Neural crest cell (in vitro differentiated cells): ENCODE results near the gene SMAGP. TPM values are rescaled to one million over a fixed set of nuclear protein-coding genes. Genes with fewer than 3 reads are reported as not detected.

Source experiments
- DNase-seq: peaks from one replicate; pipeline ENCODE4 v3.0.0; 2021; ENCODE audit warnings: low read depth, mixed read lengths, low spot score
- H3K27ac Mint-ChIP-seq: one replicate; pipeline ENCODE4 v1.8.0; 2021; ENCODE audit warnings: mild to moderate bottlenecking, mixed read lengths; ENCODE audit not compliant: unreplicated experiment
- H3K27me3 Mint-ChIP-seq: 2 replicates; pipeline ENCODE4 v1.8.0; 2021; ENCODE audit warnings: low read depth, mild to moderate bottlenecking, mixed read lengths
- H3K36me3 Mint-ChIP-seq: 2 replicates; pipeline ENCODE4 v1.8.0; 2021; ENCODE audit warnings: low read depth, mild to moderate bottlenecking, mixed read lengths
- H3K4me1 Mint-ChIP-seq: 2 replicates; pipeline ENCODE4 v1.8.0; 2021; ENCODE audit warnings: mixed read lengths
- H3K4me3 Mint-ChIP-seq: one replicate; pipeline ENCODE4 v1.8.0; 2021; ENCODE audit warnings: mild to moderate bottlenecking, mixed read lengths
- H3K9me3 Mint-ChIP-seq: 2 replicates; pipeline ENCODE4 v1.8.0; 2021; ENCODE audit warnings: mixed read lengths
- total RNA-seq: library from RNA; stranded (reverse); gene quantifications from 2 replicates; pipeline ENCODE4 v1.2.1, GENCODE V29; 2021
- TF ChIP-seq, protein P1 (sequence below): fragments of 200-600 bp; sonication (generic); conservative IDR thresholded peaks from 2 replicates; pipeline ENCODE4 v1.5.0; 2021; ENCODE audit warnings: antibody characterized with exemption, mild to moderate bottlenecking

The SMAGP gene
- total RNA-seq, 1 donor from 2014 or later, result 1.6 TPM

DNA sequence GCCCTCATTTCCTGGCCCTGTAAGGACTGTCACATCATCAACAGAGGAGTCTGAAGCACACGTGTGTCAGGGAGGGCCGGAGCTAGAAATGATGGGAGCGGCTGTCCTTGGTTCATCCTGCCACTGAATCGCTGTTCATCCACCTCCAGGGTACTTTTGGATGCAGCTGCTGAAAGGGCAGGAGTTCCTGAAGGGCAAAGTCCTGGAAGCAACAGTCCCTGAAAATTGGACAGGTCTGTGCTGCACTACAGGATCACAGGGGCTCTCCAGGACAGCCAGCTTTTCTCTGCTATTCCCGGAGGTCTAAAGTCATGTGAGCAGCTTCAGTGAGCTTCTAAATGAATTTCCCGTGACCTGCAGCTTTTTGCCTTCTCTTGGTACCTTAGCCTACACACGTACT is 70.1 kb downstream of the SMAGP start:
- no peak overlapping the region for H3K27ac Mint-ChIP-seq
- H3K4me1 Mint-ChIP-seq, result no peaks in the 10 kb centered on the region
- TF ChIP-seq, protein P1, sequence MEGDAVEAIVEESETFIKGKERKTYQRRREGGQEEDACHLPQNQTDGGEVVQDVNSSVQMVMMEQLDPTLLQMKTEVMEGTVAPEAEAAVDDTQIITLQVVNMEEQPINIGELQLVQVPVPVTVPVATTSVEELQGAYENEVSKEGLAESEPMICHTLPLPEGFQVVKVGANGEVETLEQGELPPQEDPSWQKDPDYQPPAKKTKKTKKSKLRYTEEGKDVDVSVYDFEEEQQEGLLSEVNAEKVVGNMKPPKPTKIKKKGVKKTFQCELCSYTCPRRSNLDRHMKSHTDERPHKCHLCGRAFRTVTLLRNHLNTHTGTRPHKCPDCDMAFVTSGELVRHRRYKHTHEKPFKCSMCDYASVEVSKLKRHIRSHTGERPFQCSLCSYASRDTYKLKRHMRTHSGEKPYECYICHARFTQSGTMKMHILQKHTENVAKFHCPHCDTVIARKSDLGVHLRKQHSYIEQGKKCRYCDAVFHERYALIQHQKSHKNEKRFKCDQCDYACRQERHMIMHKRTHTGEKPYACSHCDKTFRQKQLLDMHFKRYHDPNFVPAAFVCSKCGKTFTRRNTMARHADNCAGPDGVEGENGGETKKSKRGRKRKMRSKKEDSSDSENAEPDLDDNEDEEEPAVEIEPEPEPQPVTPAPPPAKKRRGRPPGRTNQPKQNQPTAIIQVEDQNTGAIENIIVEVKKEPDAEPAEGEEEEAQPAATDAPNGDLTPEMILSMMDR, result no peak
- no peak for DNase-seq
- H3K9me3 Mint-ChIP-seq, result no peaks in the 10 kb centered on the region
- no peaks in the 10 kb centered on the region for H3K36me3 Mint-ChIP-seq
- H3K4me3 Mint-ChIP-seq, result no peak overlapping the region
- H3K27me3 Mint-ChIP-seq, result no peaks in the 10 kb centered on the region

- no peaks in the 10 kb centered on the region for H3K27me3 Mint-ChIP-seq
- H3K4me3 Mint-ChIP-seq, result no peak overlapping the region
- no peaks in the 10 kb centered on the region for H3K4me1 Mint-ChIP-seq
- TF ChIP-seq, protein P1, result no peak
- H3K9me3 Mint-ChIP-seq, result no peaks in the 10 kb centered on the region
- no peaks in the 10 kb centered on the region for H3K36me3 Mint-ChIP-seq
- no peak for DNase-seq
- H3K27ac Mint-ChIP-seq, result no peak overlapping the region
Observed at GRCh38 chr12:51199366-51199945, 70.8 kb downstream of the SMAGP start.

- Mint-ChIP-seq H3K27me3 (no peaks in the 10 kb centered on the region), H3K4me1 (no peaks in the 10 kb centered on the region), H3K27ac (no peak overlapping the region), H3K9me3 (no peaks in the 10 kb centered on the region), H3K36me3 (no peaks in the 10 kb centered on the region), H3K4me3 (no peak overlapping the region)
- TF ChIP-seq, protein P1, result no peak
- DNase-seq, result no peak
Observed at GRCh38 chr12:51198568-51199365, 71.4 kb downstream of the SMAGP start.

- TF ChIP-seq, protein P1, result no peak
- no peaks in the 10 kb centered on the region for H3K9me3 Mint-ChIP-seq
- DNase-seq, result no peak
- H3K27me3 Mint-ChIP-seq, result no peaks in the 10 kb centered on the region
- no peaks in the 10 kb centered on the region for H3K4me1 Mint-ChIP-seq
- no peak overlapping the region for H3K4me3 Mint-ChIP-seq
- no peaks in the 10 kb centered on the region for H3K36me3 Mint-ChIP-seq
- peak overlapping the region; percentile 75 for H3K27ac Mint-ChIP-seq
Observed at GRCh38 chr12:51197736-51198567, 72.3 kb downstream of the SMAGP start.

GRCh38 chr12:51196547-51196946 is 73.7 kb downstream of the SMAGP start:
- peak overlapping the region; percentile 94 for H3K27ac Mint-ChIP-seq
- TF ChIP-seq, protein P1, result no peak
- H3K9me3 Mint-ChIP-seq, result no peaks in the 10 kb centered on the region
- H3K4me3 Mint-ChIP-seq, result no peak overlapping the region
- H3K36me3 Mint-ChIP-seq, result no peaks in the 10 kb centered on the region
- H3K27me3 Mint-ChIP-seq, result no peaks in the 10 kb centered on the region
- no peak for DNase-seq
- no peaks in the 10 kb centered on the region for H3K4me1 Mint-ChIP-seq
